Measurements from ENCODE around the gene METTL4. TPM values are rescaled to one million over a fixed set of nuclear protein-coding genes. Genes with fewer than 3 reads are reported as not detected.
"Not testable (repeated sequence)": the region's sequence is repeated elsewhere in the genome, so short reads cannot be mapped to it uniquely, and the experiment has no call there.

METTL4 gene
- total and polyA plus RNA-seq, 8 donors: 1.9 to 6.3 (median 2.9) TPM

GRCh38 chr18:2531751-2532150, 39.6 kb downstream of the METTL4 start:
- no peak overlapping the region for H3K27ac ChIP-seq
- intact Hi-C loops (cut with DNase I): loop anchor here in 1 of 3 donors (10.0 kb wide), 1 partner anchor 427 kb away; no protein-coding TSS in a partner anchor
- no peak overlapping the region for H3K4me3 ChIP-seq
- H3K9me3 ChIP-seq: no peaks in the 10 kb centered on the region
- FAIRE-seq: no peak
- WGBS, 2 donors: 80 to 89% methylated on average over 2 of the region's 2 CpGs
- no peak for DNase-seq
- no peak for ATAC-seq
- H3K27me3 ChIP-seq: no peaks in the 10 kb centered on the region
- H3K36me3 ChIP-seq: no peaks in the 10 kb centered on the region
- no peaks in the 10 kb centered on the region for H3K4me1 ChIP-seq
- TF ChIP-seq CTCF (IDR thresholded peaks at IDR 0.05): no peak

GRCh38 chr18:2529154-2529553, 42.2 kb downstream of the METTL4 start:
- H3K4me3 ChIP-seq: no peak overlapping the region
- H3K27me3 ChIP-seq: no peaks in the 10 kb centered on the region
- H3K4me1 ChIP-seq: peaks cover 3 to 4% (median 3%) of the 10 kb centered on the region in 3 donors
- intact Hi-C loops (cut with DNase I): no loop called here
- H3K27ac ChIP-seq: no peak overlapping the region
- DNase-seq (no peak), ATAC-seq (no peak), FAIRE-seq (no peak)
- H3K9me3 ChIP-seq: no peaks in the 10 kb centered on the region
- no peak for TF ChIP-seq CTCF (IDR thresholded peaks at IDR 0.05)
- 93% methylated on average over 7 of the region's 7 CpGs for WGBS, 2 donors
- no peaks in the 10 kb centered on the region for H3K36me3 ChIP-seq

- H3K27ac ChIP-seq: no peak overlapping the region
- FAIRE-seq: no peak
- WGBS, 2 donors: 49 to 52% methylated on average over 2 of the region's 2 CpGs
- ATAC-seq: no peak
- no peak for DNase-seq
- H3K4me1 ChIP-seq: peaks cover 3 to 4% (median 3%) of the 10 kb centered on the region in 3 donors
- no peaks in the 10 kb centered on the region for H3K36me3 ChIP-seq
- H3K4me3 ChIP-seq: no peak overlapping the region
- TF ChIP-seq CTCF (IDR thresholded peaks at IDR 0.05): no peak
- H3K9me3 ChIP-seq: no peaks in the 10 kb centered on the region
- intact Hi-C loops (cut with DNase I): no loop called here
- H3K27me3 ChIP-seq: no peaks in the 10 kb centered on the region
These were observed 45.0 kb downstream of the METTL4 start for GRCh38 chr18:2526329-2526728.

GRCh38 chr18:2524794-2525198, 46.5 kb downstream of the METTL4 start:
- H3K4me1 ChIP-seq; H3K27ac ChIP-seq; H3K36me3 ChIP-seq; H3K4me3 ChIP-seq; H3K27me3 ChIP-seq; H3K9me3 ChIP-seq; DNase-seq; FAIRE-seq; intact Hi-C loops (cut with DNase I): not testable (repeated sequence)
- WGBS, 2 donors: 5 to 7% methylated on average over 2 of the region's 2 CpGs
- ATAC-seq: peak; percentile 43 to 72 (median 60)

- no peak overlapping the region for H3K4me3 ChIP-seq
- intact Hi-C loops (cut with DNase I): no loop called here
- peaks cover 3 to 12% (median 4%) of the 10 kb centered on the region in 3 donors for H3K4me1 ChIP-seq
- no peaks in the 10 kb centered on the region for H3K36me3 ChIP-seq
- no peak for FAIRE-seq
- H3K27ac ChIP-seq: no peak overlapping the region
- DNase-seq: no peak
- H3K9me3 ChIP-seq: no peaks in the 10 kb centered on the region
- peak in 1 of 4 donors; percentile 19 for ATAC-seq
- no peaks in the 10 kb centered on the region for H3K27me3 ChIP-seq
- WGBS, 2 donors: 86 to 94% methylated on average over 4 of the region's 4 CpGs
- no peak for TF ChIP-seq CTCF (IDR thresholded peaks at IDR 0.05)
These were observed 49.2 kb downstream of the METTL4 start for GRCh38 chr18:2522112-2522511.
